Measurements from ENCODE around the gene ANKRD18A. TPM values are rescaled to one million over a fixed set of nuclear protein-coding genes. Genes with fewer than 3 reads are reported as not detected.

ANKRD18A gene
- total and polyA plus RNA-seq, 2 of the 13 experiments (the other 11 are each of a cell fraction or from before 2014, with no cell fraction given): 5.9 to 7.6 TPM

- TF ChIP-seq FOXO4 (CRISPR knock-in tag; conservative IDR thresholded peaks at IDR 0.05): 0 out of 2 replicates have a peak, but pooled peaks have one; percentile 44
- TF ChIP-seq ZBTB37 (CRISPR knock-in tag; IDR thresholded peaks at IDR 0.05): no peak
- TF ChIP-seq ZFYVE20 (CRISPR knock-in tag; IDR thresholded peaks at IDR 0.05; ENCODE audit: borderline replicate concordance, low read depth): no peak
- TF ChIP-seq ZSCAN20 (CRISPR knock-in tag; IDR thresholded peaks at IDR 0.05; ENCODE audit: borderline replicate concordance): no peak
- TF ChIP-seq ZNF383 (CRISPR knock-in tag; IDR thresholded peaks at IDR 0.05; ENCODE audit: borderline replicate concordance): no peak
- TF ChIP-seq GATAD2A (CRISPR knock-in tag; IDR thresholded peaks at IDR 0.05): no peak
- no peak for TF ChIP-seq ZMYM2 (CRISPR knock-in tag; IDR thresholded peaks at IDR 0.05)
- no peak for TF ChIP-seq NAIF1 (CRISPR knock-in tag; IDR thresholded peaks at IDR 0.05; ENCODE audit: borderline replicate concordance)
- TF ChIP-seq HNRNPUL1 (IDR thresholded peaks at IDR 0.05; ENCODE audit: low read depth, low read length): no peak
- TF ChIP-seq DMAP1 (CRISPR knock-in tag; IDR thresholded peaks at IDR 0.05): peak; percentile 10
- TF ChIP-seq NFAT5 (CRISPR knock-in tag; IDR thresholded peaks at IDR 0.05): no peak
- no peak for TF ChIP-seq ATF7-NPFF (CRISPR knock-in tag; IDR thresholded peaks at IDR 0.05; ENCODE audit: low read depth)
- TF ChIP-seq SKI (IDR thresholded peaks at IDR 0.05; ENCODE audit: partially characterized antibody): no peak
Observed at GRCh38 chr9:38619556-38620447, 594 bp downstream of the ANKRD18A start (continued).
